IMR-90 (cell line): ENCODE data around the gene JAKMIP2. TPM values are rescaled to one million over a fixed set of nuclear protein-coding genes. Genes with fewer than 3 reads are reported as not detected.

ENCODE experiments used
- ATAC-seq: fragments of 200-7000 bp; cut with Tn5 transposase; 2 replicates; pipeline ENCODE4 v1.9.1; 2020; ENCODE audit warnings: low read depth, mild to moderate bottlenecking, moderate library complexity
- BruUV-seq: library from RNA; stranded (reverse); fragments of 400-500 nt; replicated peaks from 2 replicates; lab custom pipeline; 2021; lab: Mats Ljungman, UMichigan
- CTCF ChIA-PET: fragments of 300-600 bp; formaldehyde crosslinking; extraction: SDS; loops from one replicate; lab custom pipeline; 2021; ENCODE audit warnings: antibody characterized with exemption; lab: Yijun Ruan, JAX
- POLR2A ChIA-PET: fragments of 300-600 bp; sonication (Branson Sonifier 250); formaldehyde crosslinking; loops from one replicate; lab custom pipeline; 2022; ENCODE audit warnings: antibody characterized with exemption; ENCODE audit not compliant: unreplicated experiment; lab: Charles Lee
- DNase-seq: peaks from one replicate; pipeline ENCODE4 v3.0.0; 2013
- H2AFZ ChIP-seq: replicated peaks from 2 replicates; pipeline ENCODE3; 2013; ENCODE audit warnings: low read length, mild to moderate bottlenecking; ENCODE audit not compliant: poor library complexity
- H2AK5ac ChIP-seq: 2 replicates; pipeline ENCODE4 v1.6.1; 2013; ENCODE audit warnings: low read depth, low read length, inconsistent platforms
- H2AK9ac ChIP-seq: replicated peaks from 2 replicates; pipeline ENCODE3; 2013; ENCODE audit warnings: mild to moderate bottlenecking, low read depth, low read length, moderate library complexity; ENCODE audit not compliant: poor library complexity
- H2BK120ac ChIP-seq: 2 replicates; pipeline ENCODE4 v1.6.1; 2013; ENCODE audit warnings: low read depth, low read length, inconsistent platforms
- H2BK15ac ChIP-seq: 3 replicates; pipeline ENCODE4 v1.6.1; 2013; ENCODE audit warnings: low read depth, low read length, inconsistent platforms
- H2BK20ac ChIP-seq: 2 replicates; pipeline ENCODE4 v1.6.1; 2013; ENCODE audit warnings: low read depth, mild to moderate bottlenecking, inconsistent platforms, low read length, moderate library complexity
- H2BK5ac ChIP-seq: 2 replicates; pipeline ENCODE4 v1.6.1; 2013; ENCODE audit warnings: mild to moderate bottlenecking, low read depth, low read length, inconsistent platforms; ENCODE audit not compliant: poor library complexity, severe bottlenecking
- H3K14ac ChIP-seq: replicated peaks from 2 replicates; pipeline ENCODE4 v1.6.1; 2013; ENCODE audit warnings: low read depth, low read length, inconsistent platforms
- H3K18ac ChIP-seq: 2 replicates; pipeline ENCODE4 v1.6.1; 2013; ENCODE audit warnings: low read depth, low read length, control low read depth
- H3K23ac ChIP-seq: 2 replicates; pipeline ENCODE4 v1.6.1; 2013; ENCODE audit warnings: low read depth, low read length, inconsistent platforms
- H3K27ac ChIP-seq: 2 replicates; pipeline ENCODE4 v1.5.1; 2013; ENCODE audit warnings: mild to moderate bottlenecking, control low read depth, low read length; ENCODE audit not compliant: insufficient read depth
- H3K27me3 ChIP-seq: 2 replicates; pipeline ENCODE4 v1.6.1; 2013; ENCODE audit warnings: low read length; ENCODE audit not compliant: control insufficient read depth, insufficient read depth
- H3K36me3 ChIP-seq: 2 replicates; pipeline ENCODE4 v1.6.1; 2013; ENCODE audit warnings: low read length, mixed read lengths; ENCODE audit not compliant: control insufficient read depth, insufficient read depth
- H3K4ac ChIP-seq: 2 replicates; pipeline ENCODE4 v1.6.1; 2013; ENCODE audit warnings: low read depth, low read length, inconsistent platforms
- H3K4me1 ChIP-seq: 2 replicates; pipeline ENCODE4 v1.6.1; 2013; ENCODE audit warnings: low read length, mixed read lengths; ENCODE audit not compliant: control insufficient read depth, insufficient read depth
- H3K4me2 ChIP-seq: 2 replicates; pipeline ENCODE4 v1.6.1; 2013; ENCODE audit warnings: low read depth, mild to moderate bottlenecking, control low read depth, low read length, moderate library complexity
- H3K4me3 ChIP-seq: 2 replicates; pipeline ENCODE4 v1.5.1; 2013; ENCODE audit warnings: low read depth, mild to moderate bottlenecking, control low read depth, low read length, moderate library complexity; ENCODE audit not compliant: insufficient read depth
- H3K56ac ChIP-seq: 2 replicates; pipeline ENCODE4 v1.6.1; 2013; ENCODE audit warnings: low read length, inconsistent platforms; ENCODE audit not compliant: insufficient read depth; ENCODE audit errors: extremely low read depth
- H3K79me1 ChIP-seq, 2 experiments: 2 replicates each; pipeline ENCODE4 v1.6.1; 2013; ENCODE audit warnings: low read length in 2 of 2, inconsistent platforms in 1 of 2, low read depth in 1 of 2
- H3K9ac ChIP-seq: 2 replicates; pipeline ENCODE4 v1.6.1; 2013; ENCODE audit warnings: low read depth, low read length, control low read depth
- H3K9me1 ChIP-seq: 2 replicates; pipeline ENCODE4 v1.6.1; 2013; ENCODE audit warnings: low read length, inconsistent platforms; ENCODE audit not compliant: insufficient read depth
- H3K9me3 ChIP-seq: 2 replicates; pipeline ENCODE4 v1.6.1; 2013; ENCODE audit warnings: low read length; ENCODE audit not compliant: control insufficient read depth, insufficient read depth
- H4K20me1 ChIP-seq: 2 replicates; pipeline ENCODE4 v1.6.1; 2013; ENCODE audit warnings: low read length, inconsistent platforms; ENCODE audit not compliant: insufficient read depth
- H4K5ac ChIP-seq: 2 replicates; pipeline ENCODE4 v1.6.1; 2013; ENCODE audit warnings: mild to moderate bottlenecking, low read depth, low read length, control low read depth
- H4K8ac ChIP-seq, 2 experiments: 2 replicates each; pipeline ENCODE4 v1.6.1; 2013; ENCODE audit warnings: low read depth in 2 of 2, low read length in 2 of 2, control low read depth in 1 of 2, inconsistent platforms in 1 of 2
- H4K91ac ChIP-seq: 2 replicates; pipeline ENCODE4 v1.6.1; 2013; ENCODE audit warnings: low read depth, low read length, inconsistent platforms; ENCODE audit not compliant: insufficient read depth
- MAFK ChIP-seq: IDR thresholded peaks from 2 replicates; pipeline ENCODE4 v1.6.1; 2012; ENCODE audit warnings: low read depth, low read length, improper control_type of control experiment
- WGBS, 2 experiments: methylation state at CpG; one replicate each; pipeline versions ENCODE4 v1.1.5 to v1.1.7; 2013; ENCODE audit warnings: missing lambda C conversion rate in 2 of 2; ENCODE audit not compliant: insufficient read length in 1 of 2; ENCODE audit errors: extremely low coverage in 2 of 2; 5-methylcytosine and 5-hydroxymethylcytosine counted together
- dilution Hi-C: fragments of 300-500 bp; cut with HindIII; formaldehyde crosslinking; loops from one replicate; pipeline ENCODE4 v1.14.3; 2018; ENCODE audit warnings: low sequenced_read_pairs; ENCODE audit not compliant: unreplicated experiment
- in situ Hi-C: fragments of 300-500 bp; cut with MboI; formaldehyde crosslinking; loops from 3 replicates; pipeline ENCODE4 v1.14.3; 2019; ENCODE audit warnings: low sequenced_read_pairs, inconsistent platforms, mixed read lengths
- intact Hi-C: fragments of 100-400 bp; cut with micrococcal nuclease; formaldehyde crosslinking; loops from 2 replicates; pipeline ENCODE4 v1.10.0; 2022
- polyA plus RNA-seq, 3 experiments: library from polyadenylated mRNA; depleted of rRNA; stranded (reverse); fragments of >200 nt; gene quantifications; 2 replicates each; pipeline ENCODE4 v1.2.3, GENCODE V29; 2012; ENCODE audit warnings: low replicate concordance in 1 of 3
- total RNA-seq: library from RNA; depleted of rRNA; stranded (reverse); fragments of >200 nt; gene quantifications from 2 replicates; pipeline ENCODE4 v1.2.3, GENCODE V29; 2012

The JAKMIP2 gene
- total and polyA plus RNA-seq, 2 of the 4 experiments (the other 2 are of a cell fraction): under 0.01 TPM; not detected in 1

- no peak overlapping the region for H3K9ac ChIP-seq
- H4K91ac ChIP-seq: no peak overlapping the region
- no peak overlapping the region for H2AK5ac ChIP-seq
- H2BK20ac ChIP-seq: no peak overlapping the region
- H3K4me2 ChIP-seq: no peak overlapping the region
- H3K4me1 ChIP-seq: no peaks in the 10 kb centered on the region
- H3K27ac ChIP-seq: no peak overlapping the region
- CTCF ChIA-PET: no interaction called here
- H3K36me3 ChIP-seq: no peaks in the 10 kb centered on the region
- H4K8ac ChIP-seq: no peak overlapping the region
- no CpG with 5 or more reads among the region's 1 CpG for WGBS, 2 experiments
- no peaks in the 10 kb centered on the region for H3K9me1 ChIP-seq
- no peak overlapping the region for H4K5ac ChIP-seq
- H2AK9ac ChIP-seq: no peak overlapping the region
- no peaks in the 10 kb centered on the region for H3K27me3 ChIP-seq
- H2BK5ac ChIP-seq: no peak overlapping the region
- H4K20me1 ChIP-seq: no peaks in the 10 kb centered on the region
- no peak overlapping the region for H3K56ac ChIP-seq
- TF ChIP-seq MAFK: no peak
- no peaks in the 10 kb centered on the region for H3K79me1 ChIP-seq
- ATAC-seq (no peak), DNase-seq (no peak)
- no peak overlapping the region for H3K18ac ChIP-seq
- H2AFZ ChIP-seq: no peak overlapping the region
- intact Hi-C loops: no loop called here
- in situ Hi-C loops: no loop called here
- no peak overlapping the region for H2BK120ac ChIP-seq
- H3K23ac ChIP-seq: no peak overlapping the region
- no peak overlapping the region for H3K4me3 ChIP-seq
- H3K4ac ChIP-seq: no peak overlapping the region
- no peak overlapping the region for H2BK15ac ChIP-seq
- dilution Hi-C loops: no loop called here
- POLR2A ChIA-PET: no interaction called here
- no peak overlapping the region for H3K14ac ChIP-seq
- BruUV-seq: no TSS peak
- no peaks in the 10 kb centered on the region for H3K9me3 ChIP-seq
Measured at GRCh38 chr5:147733075-147733474, 49.5 kb downstream of the JAKMIP2 start.
